Ramos (cell line): ENCODE results near the gene SSNA1.

Experiments
- in situ Hi-C: fragments of 300-500 bp; cut with MboI; formaldehyde crosslinking; loops from one replicate; pipeline ENCODE4 v1.14.3; 2022; ENCODE audit warnings: low sequenced_read_pairs; ENCODE audit not compliant: unreplicated experiment

The SSNA1 gene

DNA sequence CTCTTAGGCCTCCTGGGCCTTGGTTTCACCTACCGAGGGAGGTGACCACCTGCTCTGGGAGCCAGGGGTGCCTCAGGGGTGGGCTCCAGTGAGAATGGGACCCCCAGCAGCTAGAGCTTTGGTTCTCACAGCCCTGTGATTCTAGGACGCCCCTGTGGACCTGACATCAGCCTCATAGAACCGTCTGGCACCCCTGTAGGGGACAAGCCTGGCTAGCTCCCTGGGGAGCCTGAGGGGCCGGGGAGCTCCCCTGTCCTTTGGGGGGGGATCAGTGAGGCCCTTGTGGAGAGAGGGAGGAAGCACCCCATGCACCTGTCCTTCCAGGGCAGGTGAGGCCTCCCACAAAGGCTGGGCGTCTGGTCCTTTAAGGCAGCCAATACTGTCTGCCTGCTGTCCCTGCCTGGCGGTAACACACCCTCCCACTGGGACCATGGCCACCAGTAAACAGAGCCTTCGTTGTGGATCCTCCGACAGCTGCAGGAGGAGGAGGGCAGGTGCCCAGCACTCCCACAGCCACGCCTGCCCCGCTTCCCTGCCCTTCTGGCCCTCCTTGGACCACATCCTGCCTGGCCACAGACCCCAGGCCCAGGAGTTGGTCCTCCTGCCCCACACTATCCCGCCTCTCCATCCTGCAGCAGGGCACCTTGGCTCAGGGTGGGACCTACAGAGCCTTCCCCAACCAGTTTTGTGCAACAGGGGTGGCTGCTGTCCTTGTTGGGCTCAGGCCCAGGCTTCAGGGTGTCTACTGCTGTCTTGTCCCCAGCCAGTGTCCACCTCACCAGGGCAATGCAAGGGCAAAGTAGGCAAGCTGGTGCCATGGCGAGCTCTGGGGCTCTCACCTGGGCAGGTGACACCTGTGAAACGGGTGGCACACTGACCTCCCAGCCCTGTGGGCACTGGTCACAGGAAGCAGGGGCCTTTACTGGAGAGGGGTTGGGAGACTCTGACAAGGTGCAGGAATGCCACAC is 49.6 kb downstream of the SSNA1 start:
- in situ Hi-C loops, result loop anchor here (25.0 kb wide), 1 partner anchor 451 kb away; the partner anchor contains the start of genes CCDC183 and TMEM141

DNA sequence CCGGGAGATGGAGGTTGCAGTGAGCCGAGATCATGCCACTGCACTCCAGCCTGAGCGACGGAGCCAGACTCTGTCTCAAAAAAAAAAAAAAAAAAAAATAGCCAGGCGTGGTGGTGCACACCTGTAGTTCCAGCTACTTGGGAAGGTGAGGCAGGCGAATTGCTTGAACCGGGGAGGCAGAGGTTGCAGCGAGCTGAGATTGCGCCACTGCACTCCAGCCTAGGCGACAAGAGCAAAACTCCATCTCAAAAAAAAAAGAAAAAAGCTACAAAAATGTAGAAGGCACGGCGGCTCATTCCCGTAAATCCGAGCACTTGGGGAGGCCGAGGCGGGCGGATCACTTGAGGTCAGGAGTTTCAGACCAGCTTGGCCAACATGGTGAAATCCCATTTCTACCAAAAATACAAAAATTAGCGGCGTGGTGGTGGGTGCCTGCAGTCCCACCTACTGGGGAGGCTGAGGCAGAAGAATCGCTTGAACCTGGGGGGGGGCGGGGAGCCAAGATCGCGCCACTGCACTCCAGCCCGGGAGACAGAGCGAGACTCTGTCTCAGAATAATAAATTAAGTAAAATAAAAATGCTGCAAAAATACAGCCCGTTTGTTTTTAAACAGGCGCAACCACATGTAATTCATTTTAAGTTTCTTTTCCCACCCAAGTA is 51.2 kb downstream of the SSNA1 start:
- in situ Hi-C loops, result loop anchor here (25.0 kb wide), 1 partner anchor 452 kb away; the partner anchor contains the start of genes CCDC183 and TMEM141
